NT2/D1 (cell line): ENCODE results near the gene ZNF184.

Source experiments
- DNase-seq: peaks from one replicate; pipeline ENCODE4 v3.0.0-alpha.2; 2011; ENCODE audit warnings: low read depth, low spot score
- H3K27me3 ChIP-seq: 2 replicates; pipeline ENCODE4 v1.6.0; 2011; ENCODE audit warnings: mild to moderate bottlenecking; ENCODE audit not compliant: insufficient read length, insufficient read depth
- H3K36me3 ChIP-seq: 2 replicates; pipeline ENCODE4 v1.6.1; 2011; ENCODE audit warnings: mild to moderate bottlenecking, low read length, mixed read lengths; ENCODE audit not compliant: insufficient read depth, insufficient read length
- H3K4me1 ChIP-seq: 2 replicates; pipeline ENCODE4 v1.5.1; 2011; ENCODE audit not compliant: insufficient read depth, insufficient read length
- H3K4me3 ChIP-seq: 2 replicates; pipeline ENCODE4 v1.5.1; 2011; ENCODE audit warnings: low read depth; ENCODE audit not compliant: insufficient read length
- H3K9ac ChIP-seq: 2 replicates; pipeline ENCODE4 v1.6.0; 2011; ENCODE audit warnings: low read depth; ENCODE audit not compliant: insufficient read length
- H3K9me3 ChIP-seq: 2 replicates; pipeline ENCODE4 v1.5.1; 2011; ENCODE audit warnings: mild to moderate bottlenecking, low read length; ENCODE audit not compliant: insufficient read depth
- SUZ12 ChIP-seq: IDR thresholded peaks from 2 replicates; pipeline ENCODE4 v1.6.1; 2011; ENCODE audit not compliant: insufficient read length, insufficient read depth; ENCODE audit errors: extremely low read depth
- YY1 ChIP-seq: IDR thresholded peaks from 2 replicates; pipeline ENCODE4 v1.6.1; 2011; ENCODE audit not compliant: insufficient read length, insufficient read depth
- ZNF274 ChIP-seq: IDR thresholded peaks from 2 replicates; pipeline ENCODE4 v1.6.1; 2011; ENCODE audit warnings: mild to moderate bottlenecking, low read depth, low read length

Gene ZNF184

DNA sequence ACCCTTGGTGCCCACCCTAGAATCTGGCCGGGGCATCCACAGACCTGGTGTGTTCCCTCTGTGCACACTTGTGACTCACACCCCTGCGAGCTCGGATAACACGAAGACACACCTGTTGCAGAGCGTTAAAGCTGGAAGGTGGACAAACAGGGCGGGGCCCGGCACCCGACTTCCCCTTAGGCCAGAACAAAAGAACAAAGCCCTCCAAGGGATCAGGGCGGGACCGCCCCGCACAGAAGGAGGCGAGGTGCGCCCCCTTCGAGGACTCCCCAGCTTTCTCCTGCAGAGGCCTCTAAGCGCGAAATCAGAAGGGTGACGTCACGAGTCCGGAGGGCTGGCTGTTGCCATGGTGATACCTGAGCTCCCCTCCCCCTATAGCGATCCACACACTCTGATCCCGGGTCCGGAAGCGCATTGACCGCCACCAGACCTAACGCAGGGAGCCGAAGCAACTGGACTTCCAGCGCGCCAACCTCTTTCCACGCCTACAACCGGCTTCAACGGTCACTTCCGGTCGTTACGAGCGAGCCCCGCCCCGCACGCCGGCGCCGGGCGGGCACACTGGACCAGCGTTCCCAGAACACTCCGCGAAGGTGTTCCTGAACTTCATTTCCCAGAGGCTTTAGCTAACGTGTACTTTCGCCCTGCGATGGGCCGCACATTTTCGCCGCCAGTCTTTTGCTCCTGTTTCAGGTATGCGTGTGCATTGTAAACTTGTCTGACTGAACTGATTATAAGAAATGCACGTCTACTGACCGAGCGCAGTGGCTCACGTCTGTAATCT lies at the start of gene ZNF184:
ZNF184 (minus strand) TSS at position 489 of the 784 bp plus-strand sequence. CDS start 811 bp downstream, outside the sequence.
- Histone ChIP-seq H3K4me1 (no peaks in the 10 kb centered on the region), H3K9ac (peak within 1 kb of the TSS; percentile 82), H3K4me3 (peak within 1 kb of the TSS; percentile 67), H3K27me3 (no peaks in the 10 kb centered on the region), H3K36me3 (peaks cover 4% of the 10 kb centered on the region), H3K9me3 (no peaks in the 10 kb centered on the region)
- no peak for TF ChIP-seq YY1
- DNase-seq: peak; percentile 92

DNA sequence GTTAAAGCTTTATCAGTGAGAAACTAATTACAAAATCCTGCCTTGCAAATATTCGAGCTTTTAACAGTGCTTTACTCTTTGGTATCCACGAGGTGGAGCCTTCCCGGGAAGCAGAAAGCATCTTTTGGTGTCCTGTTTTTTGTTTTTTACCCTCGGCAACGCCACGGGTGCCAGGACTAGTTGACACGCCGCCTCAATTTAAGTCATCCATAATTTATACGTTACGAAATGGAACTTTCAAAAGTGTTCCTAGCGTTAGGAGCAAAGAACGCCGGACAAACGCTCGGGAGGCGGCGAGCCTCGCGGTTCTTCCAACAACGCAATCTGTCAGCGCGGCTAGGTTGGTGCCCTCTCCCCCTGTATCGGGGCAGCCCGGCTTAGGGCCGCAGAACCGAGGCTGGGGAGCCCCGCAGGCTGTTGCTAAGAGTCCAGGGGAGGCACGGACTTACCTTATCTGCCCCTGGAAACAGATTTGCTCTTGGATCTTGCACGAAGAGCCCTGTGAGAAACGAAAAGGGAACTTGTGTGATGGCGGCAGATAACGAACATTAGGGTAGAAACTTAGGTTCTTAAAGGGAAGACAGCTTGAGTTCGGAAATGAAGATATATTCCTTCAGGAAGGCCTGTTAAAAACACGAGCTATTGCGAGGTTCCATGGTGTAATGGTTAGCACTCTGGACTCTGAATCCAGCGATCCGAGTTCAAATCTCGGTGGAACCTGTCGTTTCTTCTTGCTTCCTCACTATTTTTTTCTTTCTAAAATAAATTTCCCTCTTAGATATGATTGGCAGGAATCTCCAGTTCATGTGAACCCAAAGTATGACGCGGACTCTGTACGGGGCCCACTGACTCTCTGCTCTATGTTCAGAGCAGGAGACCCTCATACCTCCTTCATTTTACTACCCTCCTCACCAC lies 46.2 kb upstream of the ZNF184 start:
- no peaks in the 10 kb centered on the region for H3K36me3 ChIP-seq
- no peak for DNase-seq
- H3K9ac ChIP-seq: peak overlapping the region; percentile 78
- H3K9me3 ChIP-seq: no peaks in the 10 kb centered on the region
- TF ChIP-seq ZNF274 (no peak), SUZ12 (no peak), YY1 (no peak)
- H3K4me3 ChIP-seq: peak overlapping the region; percentile 71
- peaks cover 15% of the 10 kb centered on the region for H3K27me3 ChIP-seq
- H3K4me1 ChIP-seq: no peaks in the 10 kb centered on the region

DNA sequence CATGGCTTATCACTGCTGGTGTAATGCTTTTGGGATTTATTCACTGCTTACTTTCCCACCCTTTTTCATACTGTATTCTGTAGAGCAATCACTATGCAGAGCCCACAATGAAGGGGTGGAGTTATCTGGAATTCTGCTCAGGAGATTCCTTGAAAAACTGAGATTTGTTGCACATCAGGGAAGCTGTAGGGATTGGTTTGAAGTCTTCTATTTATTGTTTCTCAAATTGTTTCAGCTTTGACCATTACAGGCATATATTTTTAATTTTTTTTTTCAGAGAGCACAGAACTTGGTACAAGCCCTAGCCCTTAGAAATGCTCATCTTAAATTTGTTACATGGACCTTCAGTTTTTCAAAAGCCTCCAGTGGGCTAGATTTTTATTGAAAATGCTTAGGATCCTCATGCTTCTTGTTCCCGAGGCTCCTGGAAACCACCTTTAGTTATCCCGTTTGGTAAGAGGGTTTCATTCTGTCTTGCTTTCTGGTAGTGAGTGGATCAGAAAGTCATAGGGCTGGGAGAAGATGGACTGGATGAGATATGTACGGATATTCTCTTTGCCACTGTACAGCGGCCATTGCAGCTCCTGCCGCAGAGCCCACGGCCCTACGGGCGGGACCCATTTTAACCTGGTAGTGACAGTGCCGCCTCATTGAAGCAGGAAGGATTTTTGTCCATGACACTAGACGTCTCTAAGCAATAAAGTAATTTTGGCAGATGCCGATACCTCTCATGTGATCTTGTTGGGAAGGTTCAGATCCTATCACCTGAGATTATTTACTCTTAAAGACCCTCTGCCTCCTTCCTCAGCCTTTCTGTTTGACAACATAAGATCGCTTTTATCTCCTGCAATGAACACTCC lies 45.3 kb upstream of the ZNF184 start:
- Histone ChIP-seq H3K27me3 (peaks cover 15% of the 10 kb centered on the region), H3K9ac (peak overlapping the region; percentile 78), H3K36me3 (no peaks in the 10 kb centered on the region), H3K4me3 (peak overlapping the region; percentile 71), H3K4me1 (no peaks in the 10 kb centered on the region), H3K9me3 (no peaks in the 10 kb centered on the region)
- peak; percentile 39 for TF ChIP-seq YY1
- no peak for TF ChIP-seq ZNF274
- no peak for DNase-seq

DNA sequence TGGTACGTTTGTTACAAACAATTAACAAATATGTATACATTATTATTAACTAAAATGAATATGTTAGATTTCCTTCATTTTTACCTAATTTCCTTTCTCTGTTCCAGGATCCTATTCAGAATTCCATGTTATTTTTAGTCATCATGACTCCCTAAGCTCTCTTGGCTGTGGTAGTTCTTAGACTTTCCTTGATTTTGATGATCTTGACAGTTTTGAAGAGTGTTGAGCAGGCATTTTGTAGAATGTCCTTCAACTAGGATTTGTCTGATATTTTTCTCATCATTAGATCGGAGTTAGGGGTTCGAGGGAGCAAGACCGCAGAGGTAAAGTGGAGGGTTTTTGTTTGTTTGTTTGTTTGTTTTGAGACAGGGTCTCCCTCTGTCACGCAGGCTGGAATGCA lies 44.3 kb upstream of the ZNF184 start:
- TF ChIP-seq ZNF274: no peak
- no peak for TF ChIP-seq SUZ12
- no peak for TF ChIP-seq YY1
- peaks cover 15% of the 10 kb centered on the region for H3K27me3 ChIP-seq

DNA sequence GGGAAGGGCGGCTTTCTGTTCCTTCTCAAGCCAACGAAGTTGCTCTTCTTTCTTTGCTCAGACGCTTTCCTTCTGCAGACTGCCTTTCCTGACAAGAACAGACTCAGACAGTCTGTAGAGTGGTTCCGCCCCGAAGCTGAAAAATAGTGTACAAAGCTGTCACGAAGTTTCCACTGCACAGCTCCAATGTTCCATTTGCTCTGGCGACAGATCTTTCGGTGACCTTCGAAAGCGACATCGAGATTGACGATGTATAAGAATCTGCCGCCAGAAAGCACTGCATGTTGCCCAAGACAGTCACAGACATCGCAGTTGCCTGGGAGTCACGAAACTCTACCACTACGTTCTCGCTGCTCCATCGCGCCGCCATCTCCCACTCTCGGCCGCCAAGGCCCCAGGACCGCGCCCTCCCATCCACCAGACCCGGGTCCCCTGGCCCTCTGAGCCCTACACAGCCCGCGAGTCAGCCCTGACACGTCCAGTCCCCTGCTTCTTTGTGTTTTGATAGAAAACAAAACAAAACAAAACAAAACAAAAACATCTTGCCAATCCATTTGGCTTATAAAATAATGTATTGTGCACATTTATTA lies 42.1 kb upstream of the ZNF184 start:
- no peaks in the 10 kb centered on the region for H3K9me3 ChIP-seq
- H3K9ac ChIP-seq: no peak overlapping the region
- no peaks in the 10 kb centered on the region for H3K4me1 ChIP-seq
- peaks cover 15% of the 10 kb centered on the region for H3K27me3 ChIP-seq
- no peak overlapping the region for H3K4me3 ChIP-seq
- no peak for DNase-seq
- no peak for TF ChIP-seq SUZ12
- TF ChIP-seq ZNF274: no peak
- TF ChIP-seq YY1: no peak
- no peaks in the 10 kb centered on the region for H3K36me3 ChIP-seq

More for the DNA sequence above, 44.3 kb upstream of the ZNF184 start:
- Histone ChIP-seq H3K9me3 (no peaks in the 10 kb centered on the region), H3K4me3 (no peak overlapping the region), H3K36me3 (no peaks in the 10 kb centered on the region), H3K9ac (no peak overlapping the region), H3K4me1 (no peaks in the 10 kb centered on the region)
- DNase-seq: no peak

DNA sequence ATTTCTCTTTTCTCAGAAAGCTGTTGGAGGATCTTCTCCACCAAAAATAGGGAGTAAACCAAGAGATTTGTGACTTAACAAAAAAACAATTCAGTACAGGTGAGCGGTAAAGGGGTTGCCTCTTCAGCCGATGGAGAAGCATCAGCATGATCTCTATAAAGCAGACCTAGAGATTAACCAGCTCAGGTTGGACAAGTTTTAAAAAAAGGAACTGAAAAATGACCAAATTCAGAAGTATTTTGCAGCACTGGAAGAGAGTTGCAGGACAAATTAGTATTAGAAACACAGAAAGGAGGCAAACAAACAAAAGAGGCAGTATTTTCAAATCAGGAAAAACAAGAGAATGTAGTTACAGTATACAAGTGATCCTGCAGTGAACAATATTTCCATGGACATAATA lies 39.6 kb upstream of the ZNF184 start:
- H3K27me3 ChIP-seq: peaks cover 15% of the 10 kb centered on the region

More for the DNA sequence above, 39.6 kb upstream of the ZNF184 start:
- Histone ChIP-seq H3K36me3 (no peaks in the 10 kb centered on the region), H3K9ac (no peak overlapping the region), H3K9me3 (no peaks in the 10 kb centered on the region), H3K4me1 (no peaks in the 10 kb centered on the region), H3K4me3 (no peak overlapping the region)
- no peak for DNase-seq
- TF ChIP-seq ZNF274 (no peak), SUZ12 (no peak), YY1 (no peak)
